ENCODE measurements around the gene C22orf31. TPM values are rescaled to one million over a fixed set of nuclear protein-coding genes. Genes with fewer than 3 reads are reported as not detected.

C22orf31 gene
- total RNA-seq, 4 donors from 2014 or later: not detected

GRCh38 chr22:29030016-29030617, 31.5 kb downstream of the C22orf31 start:
- no peak for DNase-seq (ENCODE audit: low spot score in 2 of 2)
- TF ChIP-seq CTCF (IDR thresholded peaks at IDR 0.05) (no peak), POLR2A (IDR thresholded peaks at IDR 0.05) (no peak), EP300 (IDR thresholded peaks at IDR 0.05) (no peak)
- Histone ChIP-seq H3K36me3 (peaks cover 0 to 5% (median 0%) of the 10 kb centered on the region in 3 donors), H3K27me3 (no peaks in the 10 kb centered on the region), H3K4me1 (peaks cover 0 to 39% (median 26%) of the 10 kb centered on the region in 4 donors), H3K9me3 (no peaks in the 10 kb centered on the region), H3K4me3 (peak overlapping the region; percentile 33 to 53 (median 38)), H3K27ac (peak overlapping the region; percentile 58 to 92 (median 84))
- WGBS, 2 donors: 40 to 47% methylated on average over 20 of the region's 20 CpGs

- DNase-seq (ENCODE audit: low spot score in 2 of 2): no peak
- Histone ChIP-seq H3K36me3 (peaks cover 0 to 7% (median 0%) of the 10 kb centered on the region in 3 donors), H3K4me3 (no peak overlapping the region), H3K9me3 (no peaks in the 10 kb centered on the region), H3K27ac (peak overlapping the region in 2 of 4 donors; percentile 91 to 92), H3K27me3 (no peaks in the 10 kb centered on the region), H3K4me1 (peaks cover 0 to 39% (median 26%) of the 10 kb centered on the region in 4 donors)
- WGBS, 2 donors: 90 to 91% methylated on average over 9 of the region's 9 CpGs
- TF ChIP-seq POLR2A (IDR thresholded peaks at IDR 0.05) (no peak), EP300 (IDR thresholded peaks at IDR 0.05) (no peak), CTCF (IDR thresholded peaks at IDR 0.05) (no peak)
Measured at GRCh38 chr22:29029202-29030000, 32.2 kb downstream of the C22orf31 start.

- Histone ChIP-seq H3K27ac (peak overlapping the region in 2 of 4 donors; percentile 2 to 11), H3K9me3 (no peaks in the 10 kb centered on the region), H3K27me3 (no peaks in the 10 kb centered on the region), H3K36me3 (peaks cover 0 to 7% (median 0%) of the 10 kb centered on the region in 3 donors), H3K4me1 (peaks cover 0 to 45% (median 29%) of the 10 kb centered on the region in 4 donors), H3K4me3 (no peak overlapping the region)
- TF ChIP-seq EP300 (IDR thresholded peaks at IDR 0.05) (no peak), POLR2A (IDR thresholded peaks at IDR 0.05) (no peak), CTCF (IDR thresholded peaks at IDR 0.05) (no peak)
- no peak for DNase-seq (ENCODE audit: low spot score in 2 of 2)
- WGBS, 2 donors: 80 to 94% methylated on average over 4 of the region's 4 CpGs
Measured at GRCh38 chr22:29028468-29028867, 33.2 kb downstream of the C22orf31 start.

GRCh38 chr22:29026579-29026978, 35.1 kb downstream of the C22orf31 start:
- peaks cover 0 to 7% (median 0%) of the 10 kb centered on the region in 3 donors for H3K36me3 ChIP-seq
- H3K27me3 ChIP-seq: no peaks in the 10 kb centered on the region
- no peak for TF ChIP-seq EP300 (IDR thresholded peaks at IDR 0.05)
- TF ChIP-seq POLR2A (IDR thresholded peaks at IDR 0.05): no peak
- no peak for TF ChIP-seq CTCF (IDR thresholded peaks at IDR 0.05)
- DNase-seq (ENCODE audit: low spot score in 2 of 2): no peak
- no peak overlapping the region for H3K27ac ChIP-seq
- no peaks in the 10 kb centered on the region for H3K9me3 ChIP-seq
- H3K4me1 ChIP-seq: peaks cover 0 to 38% (median 17%) of the 10 kb centered on the region in 4 donors
- H3K4me3 ChIP-seq: no peak overlapping the region
- WGBS, 2 donors: 85 to 95% methylated on average over 3 of the region's 3 CpGs
